ENCODE measurements around the gene JADE2.

DNA sequence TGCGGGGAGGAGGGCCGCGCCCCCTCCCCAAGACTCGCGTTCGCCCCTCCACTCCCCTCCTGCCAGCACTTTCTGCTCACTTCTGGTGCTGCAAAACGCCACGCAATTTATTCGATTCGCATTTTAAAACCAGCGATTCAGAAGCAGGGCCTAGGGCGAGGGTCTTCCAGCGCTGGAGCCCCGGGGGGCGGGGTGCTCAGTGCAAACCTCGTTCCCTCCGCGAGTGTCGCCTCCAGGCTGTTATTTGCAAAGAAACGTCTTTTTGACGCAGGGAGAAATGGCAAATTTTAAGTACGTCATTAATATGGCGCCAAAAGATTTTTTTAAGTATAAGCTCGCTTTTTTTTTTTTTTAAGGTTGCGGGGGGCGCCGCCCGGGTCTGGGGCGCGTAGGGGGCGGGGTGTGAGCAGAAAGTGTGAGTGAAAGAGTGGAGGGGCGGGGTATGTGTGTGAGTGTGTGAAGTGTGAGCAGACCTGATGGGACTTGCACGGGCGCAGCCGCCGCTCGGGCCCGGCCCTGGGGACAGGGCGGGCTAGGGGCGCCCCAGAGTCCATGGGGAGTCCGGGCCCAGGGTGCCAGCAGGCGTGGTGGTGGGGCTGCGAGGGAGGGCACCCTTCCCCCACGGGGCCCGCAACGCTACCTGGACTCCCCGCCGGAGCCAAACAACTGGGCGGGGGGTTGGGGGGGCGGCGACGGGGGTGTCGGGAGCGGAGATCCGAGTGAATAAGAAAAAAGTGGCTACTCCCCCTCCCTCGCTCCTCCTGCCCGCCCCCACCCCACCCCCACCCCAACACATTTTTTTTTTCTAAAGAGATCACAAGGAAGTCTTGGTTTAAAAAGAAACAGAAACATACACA is at the start of gene JADE2:
- TF ChIP-seq CTCF (IDR thresholded peaks at IDR 0.05): no peak
- peak; percentile 36 to 75 (median 72) for TF ChIP-seq POLR2A (IDR thresholded peaks at IDR 0.05)
